ENCODE data around the gene PCBP3. TPM values are rescaled to one million over a fixed set of nuclear protein-coding genes. Genes with fewer than 3 reads are reported as not detected.

The PCBP3 gene
- total RNA-seq, 1 experiment from 2014 or later, result 10.9 TPM

GRCh38 chr21:45774291-45774690, 130.8 kb downstream of the PCBP3 start:
- H2BK120ac ChIP-seq (ENCODE audit: low read depth, low read length, poor library complexity, severe bottlenecking), result no peak overlapping the region
- Mint-ChIP-seq H3K9me3 (peaks cover 11 to 14% of the 10 kb centered on the region in 2 experiments), H3K4me1 (no peaks in the 10 kb centered on the region), H3K27me3 (ENCODE audit: low read depth) (no peaks in the 10 kb centered on the region), H3K4me3 (no peak overlapping the region), H3K36me3 (ENCODE audit: insufficient read depth in 1 of 3, low read depth in 3 of 3) (no peaks in the 10 kb centered on the region; a peak in 1 of 7 replicates), H3K27ac (no peak overlapping the region)
- no peak overlapping the region for H3K23ac ChIP-seq (ENCODE audit: insufficient read length, low read depth, low read length)
- H2BK5ac ChIP-seq (ENCODE audit: insufficient read length, low read length), result no peak overlapping the region
- H3K14ac ChIP-seq (ENCODE audit: insufficient read depth, low read length), result no peak overlapping the region
- no peaks in the 10 kb centered on the region for H3K4me1 ChIP-seq (ENCODE audit: insufficient read depth, low read length)
- TF ChIP-seq CTCF (conservative IDR thresholded peaks at IDR 0.05), result no peak
- H3K9me3 ChIP-seq (ENCODE audit: control insufficient read depth, low read depth, low read length), result no peaks in the 10 kb centered on the region
- no peak overlapping the region for H3K18ac ChIP-seq (ENCODE audit: insufficient read length, low read depth, low read length)
- H3K27me3 ChIP-seq (ENCODE audit: insufficient read depth, low read length), result no peaks in the 10 kb centered on the region; the same call in 1 of the 2 replicates
- H4K8ac ChIP-seq (replicated peaks; ENCODE audit: insufficient read length, low read depth, low read length), result no peak overlapping the region
- no peak for DNase-seq
- H3K23me2 ChIP-seq (ENCODE audit: insufficient read length, low read depth, low read length, poor library complexity, severe bottlenecking), result no peaks in the 10 kb centered on the region
- H2BK12ac ChIP-seq (ENCODE audit: insufficient read length, low read depth, low read length), result no peak overlapping the region
- H3K9ac ChIP-seq (ENCODE audit: extremely low read depth, insufficient read length, low read length), result no peak overlapping the region
- H2AFZ ChIP-seq (ENCODE audit: low read length), result no peak overlapping the region
- H3K27ac ChIP-seq (ENCODE audit: insufficient read length, low read depth, low read length), result no peak overlapping the region
- H2BK20ac ChIP-seq (ENCODE audit: low read depth, low read length, poor library complexity, severe bottlenecking), result no peak overlapping the region
- WGBS (ENCODE audit: extremely low coverage, insufficient read length, low lambda C conversion rate), result no CpG with 5 or more reads among the region's 5 CpGs
- H4K5ac ChIP-seq (ENCODE audit: insufficient read length, low read depth, low read length), result no peak overlapping the region
- H3T11ph ChIP-seq (ENCODE audit: low read length), result no peak overlapping the region
- H2AK5ac ChIP-seq (ENCODE audit: insufficient read length, low read length), result no peak overlapping the region
- no peak overlapping the region for H3K4me2 ChIP-seq (ENCODE audit: insufficient read depth, insufficient read length, low read length)
- H3K79me1 ChIP-seq (ENCODE audit: insufficient read depth, low read depth, low read length, poor library complexity, severe bottlenecking), result no peaks in the 10 kb centered on the region
- no peak overlapping the region for H4K91ac ChIP-seq (ENCODE audit: insufficient read length, low read depth, low read length)
- no peaks in the 10 kb centered on the region for H3K79me2 ChIP-seq (ENCODE audit: insufficient read depth, low read length)
- H3K56ac ChIP-seq (ENCODE audit: insufficient read length, low read depth, low read length), result no peak overlapping the region
- no peaks in the 10 kb centered on the region for H4K20me1 ChIP-seq (ENCODE audit: control insufficient read depth, insufficient read depth, insufficient read length)
- H2BK15ac ChIP-seq (ENCODE audit: low read depth, low read length), result no peak overlapping the region
- no peak overlapping the region for H3K4ac ChIP-seq (ENCODE audit: low read depth, low read length)
